NCI-H1694 treated with DMSO at 0.1 percent for 48 hours (cell line): ENCODE measurements around the gene RAB2B.
A peak's percentile ranks its signal among the peaks of the same experiment; 100 is the strongest.

Experiments
- DNase-seq: peaks from one replicate; lab custom pipeline; 2025; lab: John Stamatoyannopoulos, UW

Gene RAB2B

DNA sequence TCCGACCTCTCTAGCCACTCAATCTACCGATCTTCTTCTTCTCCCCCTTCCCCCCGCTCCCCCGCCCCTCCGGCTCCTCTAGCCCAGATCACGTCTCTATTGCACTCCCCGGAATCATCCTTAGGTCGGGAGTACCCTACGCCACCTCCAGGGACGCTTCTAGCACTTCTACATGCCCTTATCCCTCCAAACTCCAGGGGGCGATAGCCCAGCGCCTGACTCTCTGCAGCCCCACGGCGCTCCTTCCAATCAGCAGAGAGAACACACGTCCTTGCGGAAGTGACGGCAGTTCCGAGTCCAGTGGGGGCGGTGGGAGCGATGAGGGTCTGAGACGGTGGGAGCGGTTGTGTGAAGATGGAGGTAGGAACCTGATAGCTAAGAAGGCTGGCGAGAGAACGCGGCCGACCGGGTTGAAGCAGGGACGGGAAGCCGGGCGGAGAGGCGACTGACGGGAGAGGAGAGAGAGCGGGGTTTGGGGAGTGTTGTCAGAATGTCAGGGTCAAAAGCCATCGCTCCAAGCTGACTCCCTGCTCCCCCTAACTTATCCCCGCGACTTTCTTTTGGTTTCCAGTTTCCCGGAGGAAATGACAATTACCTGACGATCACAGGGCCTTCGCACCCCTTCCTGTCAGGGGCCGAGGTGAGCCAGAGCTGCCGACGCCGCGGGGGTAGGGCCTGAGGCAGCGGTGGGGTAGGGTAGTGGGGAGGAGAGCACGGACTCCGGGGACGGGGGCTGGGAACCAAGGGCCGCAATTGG is at the start of gene RAB2B, which contains the start of gene TOX4:
RAB2B (minus strand) TSS at position 35 of the 757 bp plus-strand sequence. CDS start 87 bp downstream, outside the sequence.
TOX4 (plus strand) TSS at position 271 of the 757 bp plus-strand sequence; CDS start at position 355, 84 bp downstream.
- DNase-seq: peak; percentile 99

GRCh38 chr14:21525962-21526671 is 49.4 kb upstream of the RAB2B start, which contains the start of gene SALL2:
Gene SALL2, minus strand, starts transcription at chr14:21526346. Its CDS starts 219 bp downstream, at chr14:21526127.
- peak; percentile 84 for DNase-seq

- no peak for DNase-seq
Measured at GRCh38 chr14:21525571-21525961, 48.8 kb upstream of the RAB2B start.

DNA sequence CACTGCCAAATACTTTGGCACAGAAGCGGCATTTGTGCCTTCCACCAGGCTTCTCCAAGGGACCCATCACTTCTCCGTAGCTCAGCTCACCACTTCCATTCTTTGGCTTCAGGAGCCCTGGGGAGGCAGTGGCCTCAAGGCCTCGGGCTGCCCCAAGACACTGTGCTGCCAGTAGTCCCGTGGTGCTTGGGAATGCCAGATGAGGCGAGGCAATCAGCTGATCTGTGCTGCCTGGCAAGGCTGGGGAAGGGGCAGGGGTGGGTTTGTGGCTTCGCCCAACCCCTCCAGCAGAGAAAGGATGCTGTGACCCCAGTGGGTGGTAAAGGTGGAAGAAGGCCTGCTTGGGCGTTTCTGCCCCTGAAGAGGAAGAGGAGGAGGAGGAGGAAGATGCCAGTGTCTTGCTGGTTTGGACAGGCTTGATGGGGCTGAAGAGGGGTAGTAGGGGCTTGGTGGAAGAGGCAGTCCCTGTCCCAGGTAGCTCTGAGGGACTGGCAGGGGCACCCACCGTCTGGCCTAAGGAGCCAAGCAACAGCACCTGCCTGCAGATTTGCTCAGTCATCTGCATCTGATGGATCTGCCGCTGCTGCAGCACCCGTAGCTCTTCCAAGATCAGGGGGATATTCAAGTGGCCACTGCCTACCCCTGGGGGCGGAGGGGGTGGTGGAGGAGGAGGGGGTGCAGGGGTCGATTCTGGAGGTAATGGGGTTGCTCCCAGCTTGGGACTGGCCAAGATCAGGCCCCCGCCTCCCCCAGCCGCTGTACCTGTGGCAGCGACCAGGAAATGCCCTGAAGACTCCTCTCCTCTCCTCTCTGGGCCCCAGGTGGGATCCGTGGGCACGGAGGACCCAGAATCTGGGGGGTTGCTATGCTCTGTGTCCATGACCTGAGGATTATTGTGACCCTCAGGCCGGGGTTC is 48.1 kb upstream of the RAB2B start:
- no peak for DNase-seq

- no peak for DNase-seq
Measured at GRCh38 chr14:21523203-21523602, 46.4 kb upstream of the RAB2B start.

GRCh38 chr14:21521501-21521900 is 44.7 kb upstream of the RAB2B start:
- DNase-seq: no peak

DNA sequence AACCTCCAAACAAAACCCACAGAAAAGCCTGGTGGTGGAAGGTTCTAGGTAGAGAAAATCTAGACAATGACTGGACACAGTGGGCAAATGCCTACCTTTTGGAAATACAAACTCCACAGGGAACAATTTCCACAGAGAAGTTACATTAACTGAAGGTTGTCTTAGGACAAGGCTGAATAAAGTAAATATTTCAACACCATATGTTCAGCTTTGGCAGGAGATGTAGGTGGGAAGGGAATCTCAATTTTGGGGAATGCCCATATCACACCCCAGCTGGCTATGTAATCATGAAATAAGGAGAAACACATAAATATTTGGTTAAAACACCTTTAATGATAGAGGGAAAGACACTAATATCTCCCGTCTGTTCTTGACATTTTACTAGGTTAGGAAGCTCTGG is 44.0 kb upstream of the RAB2B start:
- DNase-seq: peak; percentile 53

GRCh38 chr14:21518725-21519124 is 42.0 kb upstream of the RAB2B start:
- DNase-seq: no peak

- no peak for DNase-seq
Measured at GRCh38 chr14:21514341-21514740, 37.6 kb upstream of the RAB2B start.

GRCh38 chr14:21510735-21511657 is 34.2 kb upstream of the RAB2B start, which contains the start of gene METTL3:
Gene METTL3, minus strand, starts transcription at chr14:21511340. Its CDS starts 117 bp downstream, at chr14:21511223.
- DNase-seq: peak; percentile 97

GRCh38 chr14:21509432-21510143 is 32.8 kb upstream of the RAB2B start:
- DNase-seq: no peak

- DNase-seq: no peak
Measured at GRCh38 chr14:21506557-21506956, 29.8 kb upstream of the RAB2B start.

GRCh38 chr14:21505012-21505553 is 28.3 kb upstream of the RAB2B start:
- DNase-seq: no peak

DNA sequence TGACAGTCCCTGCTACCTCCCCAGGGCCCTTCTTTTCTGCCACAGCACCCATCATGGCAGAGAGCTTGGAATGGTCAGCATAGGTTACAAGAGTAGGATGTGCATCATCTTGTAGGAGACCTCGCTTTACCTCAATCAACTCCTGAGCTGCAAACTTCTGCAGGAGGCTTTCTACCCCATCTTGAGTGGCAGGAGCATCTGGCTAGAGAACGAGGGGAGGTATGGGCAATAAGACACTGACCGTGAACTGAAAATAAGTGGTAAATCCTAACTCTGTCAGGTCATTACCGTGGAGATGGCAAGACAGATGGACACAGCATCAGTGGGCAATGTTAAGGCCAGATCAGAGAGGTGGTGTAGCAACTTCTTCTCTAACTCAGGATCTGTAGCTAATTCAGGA is 26.6 kb upstream of the RAB2B start:
- no peak for DNase-seq

DNA sequence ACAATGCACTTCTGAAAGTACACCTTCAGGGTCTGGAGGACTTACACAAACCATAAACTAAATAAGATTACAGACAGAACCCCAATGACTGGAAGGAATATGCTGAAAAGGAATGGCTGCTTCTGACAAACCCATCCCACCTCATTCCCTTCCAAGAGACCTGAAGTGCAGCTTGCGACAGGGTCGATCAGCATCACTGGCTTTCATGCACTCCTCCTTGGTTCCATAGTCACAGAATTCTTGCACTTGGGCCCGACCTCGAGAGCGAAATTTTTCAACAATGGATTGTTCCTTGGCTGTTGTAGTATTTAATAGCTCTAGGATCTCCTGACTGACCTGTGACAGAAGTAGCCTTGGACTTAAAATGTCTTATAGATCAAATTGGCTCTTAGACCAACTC is 24.8 kb upstream of the RAB2B start:
- no peak for DNase-seq

DNA sequence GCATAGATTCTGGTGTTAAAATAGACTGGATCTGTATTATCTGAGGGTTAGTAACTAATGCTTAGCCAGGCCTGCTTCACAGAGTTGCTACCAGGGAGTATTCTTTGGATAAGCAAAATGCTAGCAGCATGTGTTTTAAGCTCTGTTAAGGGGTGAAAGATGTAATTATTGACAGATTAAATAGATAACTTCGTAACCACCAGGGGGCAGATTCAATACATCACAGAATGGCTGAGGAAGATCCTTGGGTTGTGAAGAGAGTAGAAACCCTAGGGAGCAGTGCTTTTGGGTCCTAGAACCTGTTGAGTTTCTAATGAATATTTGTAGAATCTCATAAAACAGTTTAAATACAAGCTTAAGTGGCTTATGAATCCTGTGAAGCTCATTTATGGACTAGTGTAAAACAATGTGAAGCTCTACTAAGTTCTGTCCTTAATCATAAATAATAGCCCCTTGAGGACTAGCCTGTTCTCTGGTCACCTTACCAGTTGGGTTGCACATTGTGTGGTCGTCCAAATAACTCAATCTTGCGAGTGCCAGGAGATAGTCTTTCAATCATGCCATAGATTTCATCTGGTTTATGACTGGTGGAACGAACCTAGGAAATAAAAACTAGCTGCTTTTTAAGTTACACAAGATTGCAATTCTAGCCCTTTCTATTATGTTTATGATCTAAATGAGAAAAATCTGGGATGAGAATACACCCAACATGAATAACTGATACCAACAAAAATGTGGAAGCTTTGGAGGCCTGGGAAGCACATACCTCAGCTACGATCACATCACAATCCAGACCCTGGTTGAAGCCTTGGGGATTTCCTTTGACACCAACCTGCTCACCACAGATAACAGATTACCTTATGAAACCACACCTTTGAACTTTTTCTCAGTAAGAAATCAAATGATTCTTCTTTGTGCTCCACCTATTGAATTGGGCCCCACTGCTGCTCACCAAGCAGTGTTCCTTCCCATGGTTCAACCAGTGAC is 22.1 kb upstream of the RAB2B start:
- DNase-seq: peak; percentile 83

DNA sequence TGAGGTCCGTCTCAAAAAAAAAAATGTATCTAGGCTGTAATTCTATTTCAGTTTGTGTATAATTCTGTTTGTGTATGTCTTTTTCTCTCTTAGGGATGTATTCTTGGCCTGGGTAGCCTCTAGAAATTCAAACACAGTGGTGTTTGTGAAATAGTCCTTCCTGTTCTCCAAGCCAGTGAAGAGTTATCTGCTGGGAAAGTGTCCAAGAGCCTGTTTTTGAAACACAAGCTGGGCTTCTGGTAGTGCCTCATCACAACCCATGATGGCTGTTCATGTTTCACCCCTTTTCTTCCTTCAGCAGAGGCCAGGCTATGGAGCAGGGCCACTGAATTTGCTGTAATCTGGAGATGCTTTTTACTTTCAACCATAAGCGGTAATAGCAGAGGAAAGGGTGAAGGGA is 19.7 kb upstream of the RAB2B start:
- DNase-seq: no peak

DNA sequence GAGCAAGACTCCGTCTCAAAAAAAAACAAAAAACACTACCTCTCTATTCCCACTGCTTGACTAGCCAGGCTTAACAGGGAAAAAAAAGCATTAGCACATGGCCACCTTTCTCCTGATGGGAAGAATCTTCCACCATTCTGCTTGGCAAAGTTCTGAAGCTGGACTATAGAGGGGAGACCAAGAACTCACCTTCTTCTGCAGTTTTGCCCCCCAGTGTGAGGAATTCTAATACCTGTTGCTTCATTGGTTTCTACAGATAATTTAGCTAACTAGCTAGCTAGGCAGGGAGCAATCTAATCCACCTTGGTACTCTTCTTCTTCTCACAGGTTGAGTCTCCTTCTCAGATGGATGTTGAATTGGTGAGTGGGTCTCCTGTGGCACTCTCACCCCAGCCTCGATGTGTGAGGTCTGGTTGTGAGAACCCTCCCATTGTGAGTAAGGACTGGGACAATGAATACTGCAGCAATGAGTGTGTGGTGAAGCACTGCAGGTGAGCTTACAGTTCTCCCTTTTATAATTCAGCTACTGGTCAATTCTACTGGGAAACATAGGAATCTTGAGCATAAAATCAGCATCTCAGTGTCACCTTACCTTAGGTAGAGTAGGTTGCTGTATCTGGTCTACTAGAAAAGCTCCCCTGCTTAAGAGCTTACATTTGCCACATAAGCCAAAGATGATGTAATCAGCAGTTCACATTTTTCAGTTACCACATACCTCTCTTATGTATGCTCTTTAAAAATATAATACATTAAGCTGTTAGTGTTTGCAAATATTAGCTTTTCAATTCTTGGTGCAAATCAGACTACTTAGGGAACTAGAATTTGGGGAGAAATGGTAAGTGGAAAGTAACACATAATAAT is 18.4 kb upstream of the RAB2B start:
- no peak for DNase-seq
